ENCODE data around the gene PLK3. TPM values are rescaled to one million over a fixed set of nuclear protein-coding genes. Genes with fewer than 3 reads are reported as not detected.
A peak's percentile ranks its signal among the peaks of the same experiment; 100 is the strongest.

PLK3 gene
- total RNA-seq, 1 donor from 2014 or later, result 57.1 TPM

DNA sequence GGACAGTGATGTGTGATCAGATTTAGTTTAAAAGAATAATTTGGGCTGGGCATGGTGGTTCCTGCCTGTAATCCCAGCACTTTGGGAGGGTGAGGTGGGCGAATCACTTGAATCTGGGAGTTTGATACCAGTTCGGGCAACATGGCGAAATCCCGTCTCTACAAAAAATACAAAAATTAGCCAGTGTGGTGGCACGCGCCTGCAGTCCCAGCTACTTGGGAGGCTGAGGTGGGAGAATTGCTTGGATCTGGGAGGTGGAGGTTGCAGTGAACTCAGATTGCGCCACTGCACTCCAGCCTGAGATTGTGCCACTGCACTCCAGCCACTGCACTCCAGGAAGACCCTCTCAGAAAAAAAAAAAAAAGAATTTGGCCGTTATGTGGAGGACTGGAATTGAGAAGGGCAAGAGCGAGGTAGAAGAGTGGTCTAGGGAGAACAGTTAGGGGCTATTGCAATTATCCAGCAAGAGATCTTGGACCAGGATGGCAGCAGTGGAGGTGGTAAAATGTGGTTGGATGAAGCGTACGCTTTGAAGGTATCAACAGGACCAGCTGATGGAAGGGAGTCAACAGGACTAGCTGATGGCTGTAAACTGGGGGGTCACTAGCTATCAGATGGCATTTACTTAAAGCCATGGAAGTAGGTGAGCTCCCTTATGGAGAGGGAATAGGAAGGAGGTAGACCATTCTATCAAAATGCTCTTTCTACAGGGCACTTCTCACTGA is 17.8 kb downstream of the PLK3 start:
- TF ChIP-seq, protein P1, sequence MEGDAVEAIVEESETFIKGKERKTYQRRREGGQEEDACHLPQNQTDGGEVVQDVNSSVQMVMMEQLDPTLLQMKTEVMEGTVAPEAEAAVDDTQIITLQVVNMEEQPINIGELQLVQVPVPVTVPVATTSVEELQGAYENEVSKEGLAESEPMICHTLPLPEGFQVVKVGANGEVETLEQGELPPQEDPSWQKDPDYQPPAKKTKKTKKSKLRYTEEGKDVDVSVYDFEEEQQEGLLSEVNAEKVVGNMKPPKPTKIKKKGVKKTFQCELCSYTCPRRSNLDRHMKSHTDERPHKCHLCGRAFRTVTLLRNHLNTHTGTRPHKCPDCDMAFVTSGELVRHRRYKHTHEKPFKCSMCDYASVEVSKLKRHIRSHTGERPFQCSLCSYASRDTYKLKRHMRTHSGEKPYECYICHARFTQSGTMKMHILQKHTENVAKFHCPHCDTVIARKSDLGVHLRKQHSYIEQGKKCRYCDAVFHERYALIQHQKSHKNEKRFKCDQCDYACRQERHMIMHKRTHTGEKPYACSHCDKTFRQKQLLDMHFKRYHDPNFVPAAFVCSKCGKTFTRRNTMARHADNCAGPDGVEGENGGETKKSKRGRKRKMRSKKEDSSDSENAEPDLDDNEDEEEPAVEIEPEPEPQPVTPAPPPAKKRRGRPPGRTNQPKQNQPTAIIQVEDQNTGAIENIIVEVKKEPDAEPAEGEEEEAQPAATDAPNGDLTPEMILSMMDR (IDR thresholded peaks at IDR 0.05), result no peak
- Mint-ChIP-seq H3K9me3 (ENCODE audit: unreplicated experiment) (no peaks in the 10 kb centered on the region), H3K36me3 (ENCODE audit: unreplicated experiment) (peaks cover 14% of the 10 kb centered on the region), H3K4me3 (ENCODE audit: unreplicated experiment) (peak overlapping the region; percentile 24), H3K4me1 (ENCODE audit: unreplicated experiment) (peaks cover 43% of the 10 kb centered on the region), H3K27me3 (ENCODE audit: unreplicated experiment) (no peaks in the 10 kb centered on the region), H3K27ac (ENCODE audit: unreplicated experiment) (peak overlapping the region; percentile 94)
- DNase-seq (ENCODE audit: extremely low spot score, unreplicated experiment), result no peak

DNA sequence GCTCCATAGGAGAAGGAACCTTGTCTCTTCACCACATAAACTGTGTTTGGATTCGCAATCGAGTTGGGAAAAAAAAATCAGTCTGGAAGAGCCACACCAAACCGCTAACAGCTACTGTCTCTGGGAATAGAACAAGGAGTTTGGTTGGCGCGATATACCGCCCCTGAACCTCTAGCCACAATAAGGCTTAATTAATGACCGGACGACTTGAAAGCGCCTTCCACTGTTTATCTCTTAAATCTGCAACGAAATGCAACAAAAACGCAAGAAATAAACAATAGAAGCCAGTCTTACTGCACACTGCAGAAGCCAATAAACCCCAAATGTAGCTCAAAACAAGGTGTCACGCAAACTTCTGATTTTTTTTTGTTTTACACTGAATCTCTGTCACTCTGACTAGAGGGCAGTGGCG is 19.0 kb downstream of the PLK3 start:
- TF ChIP-seq, protein P1 (IDR thresholded peaks at IDR 0.05), result no peak
- peak overlapping the region; percentile 62 for H3K4me3 Mint-ChIP-seq (ENCODE audit: unreplicated experiment)
- no peaks in the 10 kb centered on the region for H3K9me3 Mint-ChIP-seq (ENCODE audit: unreplicated experiment)
- peaks cover 14% of the 10 kb centered on the region for H3K36me3 Mint-ChIP-seq (ENCODE audit: unreplicated experiment)
- DNase-seq (ENCODE audit: extremely low spot score, unreplicated experiment), result no peak
- H3K27ac Mint-ChIP-seq (ENCODE audit: unreplicated experiment), result peak overlapping the region; percentile 94
- no peaks in the 10 kb centered on the region for H3K27me3 Mint-ChIP-seq (ENCODE audit: unreplicated experiment)
- peaks cover 36% of the 10 kb centered on the region for H3K4me1 Mint-ChIP-seq (ENCODE audit: unreplicated experiment)

DNA sequence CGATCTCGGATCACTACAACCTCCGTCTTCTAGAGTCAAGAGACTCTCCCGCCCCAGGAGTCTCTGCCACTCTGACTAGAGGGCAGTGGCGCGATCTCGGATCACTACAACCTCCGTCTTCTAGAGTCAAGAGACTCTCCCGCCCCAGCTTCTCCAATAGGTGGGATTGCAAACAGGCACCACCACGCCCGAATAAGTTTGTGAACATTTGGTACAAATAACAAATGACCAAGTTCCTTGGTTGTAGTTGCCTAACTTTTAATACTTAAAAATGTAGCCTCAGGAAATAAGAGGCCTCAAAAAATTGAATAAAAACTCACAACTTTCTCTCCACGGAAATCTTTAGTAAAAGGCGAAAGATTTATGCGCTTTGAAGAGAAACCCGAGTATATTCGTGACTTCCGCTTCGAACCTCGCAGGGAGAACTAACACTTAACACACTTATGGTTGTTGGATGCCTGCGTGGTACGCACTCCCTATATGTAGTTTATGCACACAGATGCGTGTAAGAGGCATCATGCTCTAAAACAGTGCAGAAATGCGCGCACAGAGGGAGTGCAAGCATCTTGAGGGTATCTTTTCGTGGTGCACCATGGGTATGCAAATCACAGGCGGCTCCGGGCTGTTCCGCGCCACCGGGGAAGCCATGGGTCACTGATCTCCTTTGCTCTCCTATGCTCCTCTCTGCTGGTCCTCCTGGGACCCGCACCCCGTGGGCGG is 19.6 kb downstream of the PLK3 start:
- Mint-ChIP-seq H3K4me1 (ENCODE audit: unreplicated experiment) (peaks cover 36% of the 10 kb centered on the region), H3K4me3 (ENCODE audit: unreplicated experiment) (peak overlapping the region; percentile 62), H3K9me3 (ENCODE audit: unreplicated experiment) (no peaks in the 10 kb centered on the region), H3K27me3 (ENCODE audit: unreplicated experiment) (no peaks in the 10 kb centered on the region), H3K36me3 (ENCODE audit: unreplicated experiment) (peaks cover 13% of the 10 kb centered on the region), H3K27ac (ENCODE audit: unreplicated experiment) (peak overlapping the region; percentile 94)
- no peak for DNase-seq (ENCODE audit: extremely low spot score, unreplicated experiment)
- TF ChIP-seq, protein P1 (IDR thresholded peaks at IDR 0.05), result no peak

DNA sequence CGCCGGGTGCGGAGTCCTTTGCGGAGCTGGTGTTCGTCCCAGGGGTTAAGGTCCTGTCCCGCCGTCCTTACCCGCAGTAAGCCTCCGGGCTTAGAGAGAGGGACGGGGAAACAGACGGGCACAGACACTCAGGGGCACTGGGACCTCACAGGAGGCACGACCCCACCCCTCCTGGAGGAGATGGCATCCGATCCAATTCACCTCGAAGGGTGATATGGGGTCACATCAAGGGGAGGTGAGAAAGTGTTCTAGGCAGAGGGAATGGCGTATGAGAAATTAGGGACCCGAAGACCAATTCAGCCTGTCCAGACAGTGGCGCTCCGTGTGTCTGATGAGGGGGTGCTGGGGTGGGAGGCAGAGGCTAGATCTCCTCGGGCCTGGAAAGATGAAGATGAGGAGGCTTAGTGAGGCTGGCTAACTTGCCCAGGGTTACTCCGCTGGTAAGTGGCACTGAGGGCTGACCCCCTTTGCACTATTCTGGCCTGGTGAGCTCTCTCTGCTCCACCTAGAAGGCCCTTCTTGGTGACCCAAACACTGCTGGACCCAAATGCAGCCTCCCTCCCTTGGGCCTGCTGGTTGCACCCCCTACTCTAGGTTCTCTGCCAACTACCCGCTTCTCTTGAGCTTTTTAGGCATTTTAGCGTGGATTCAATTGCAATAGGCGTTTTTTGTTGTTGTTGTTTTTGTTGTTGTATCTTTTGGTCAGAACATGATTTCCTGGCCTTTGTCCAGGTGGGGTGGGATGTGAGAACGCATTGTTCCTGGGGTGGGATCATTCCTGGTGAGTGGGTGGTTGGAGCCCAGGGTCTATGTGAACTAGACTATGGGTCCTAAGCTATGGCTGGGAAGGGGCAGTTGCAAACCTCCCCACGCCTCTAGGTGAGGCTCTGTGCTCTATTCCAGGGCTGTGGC is 20.4 kb downstream of the PLK3 start:
- DNase-seq (ENCODE audit: extremely low spot score, unreplicated experiment), result no peak

More for the DNA sequence above, 20.4 kb downstream of the PLK3 start:
- TF ChIP-seq, protein P1 (IDR thresholded peaks at IDR 0.05), result no peak
- Mint-ChIP-seq H3K27me3 (ENCODE audit: unreplicated experiment) (no peaks in the 10 kb centered on the region), H3K9me3 (ENCODE audit: unreplicated experiment) (no peaks in the 10 kb centered on the region), H3K4me1 (ENCODE audit: unreplicated experiment) (peaks cover 30% of the 10 kb centered on the region), H3K4me3 (ENCODE audit: unreplicated experiment) (peak overlapping the region; percentile 62), H3K36me3 (ENCODE audit: unreplicated experiment) (peaks cover 5% of the 10 kb centered on the region), H3K27ac (ENCODE audit: unreplicated experiment) (peak overlapping the region; percentile 94)

Measured in osteocyte (in vitro differentiated cells).